ENCODE results near the gene TMCC1. TPM values are rescaled to one million over a fixed set of nuclear protein-coding genes. Genes with fewer than 3 reads are reported as not detected.

The TMCC1 gene
- total and polyA plus RNA-seq, 7 donors: 12.4 to 55.0 (median 38.1) TPM

DNA sequence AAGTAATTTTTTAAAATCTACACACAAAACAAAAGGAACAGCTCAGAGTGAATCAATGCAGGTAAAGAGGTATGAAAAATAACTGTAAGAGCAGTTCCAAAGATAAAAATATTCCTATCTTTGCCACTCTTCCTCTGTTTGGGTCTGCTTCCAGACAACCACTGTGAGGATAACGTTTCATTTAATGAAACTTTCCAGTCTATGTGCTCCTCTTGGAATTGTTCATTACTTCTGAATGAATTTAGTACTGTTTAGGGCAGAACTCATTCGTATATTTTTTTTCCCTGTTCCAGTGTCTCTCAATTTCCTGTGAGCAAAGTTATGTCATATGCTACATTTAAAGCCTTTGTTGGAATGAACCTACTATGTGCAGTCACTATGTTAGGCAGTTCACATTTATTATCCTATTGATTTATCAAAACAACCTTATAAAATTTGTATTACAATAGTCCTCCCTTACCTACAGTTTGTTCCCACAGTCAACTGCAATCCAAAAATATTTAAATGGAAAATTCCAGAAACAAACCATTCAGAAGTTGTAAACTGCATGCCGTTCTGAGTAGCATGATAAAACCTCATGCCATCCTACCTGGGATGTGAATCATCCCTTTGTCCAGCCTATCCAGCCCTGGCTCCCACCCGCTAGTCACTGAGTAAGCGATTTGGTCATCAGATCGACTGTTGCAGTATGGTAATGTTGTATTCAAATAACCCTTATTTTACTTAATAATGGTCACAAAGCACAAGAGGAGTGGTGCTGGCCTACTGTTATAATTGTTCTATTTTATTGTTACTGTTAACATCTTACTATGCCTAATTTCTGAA is 98.1 kb downstream of the TMCC1 start:
- Histone ChIP-seq H3K27me3 (ENCODE audit: insufficient read depth in 3 of 3, low read length in 2 of 3) (no peaks in the 10 kb centered on the region), H3K9me3 (no peaks in the 10 kb centered on the region), H3K4me3 (no peak overlapping the region), H3K4me1 (peaks cover 12% of the 10 kb centered on the region), H3K36me3 (ENCODE audit: insufficient read depth in 1 of 2, low read depth in 1 of 2) (no peaks in the 10 kb centered on the region), H3K27ac (no peak overlapping the region)
- TF ChIP-seq, protein P1, sequence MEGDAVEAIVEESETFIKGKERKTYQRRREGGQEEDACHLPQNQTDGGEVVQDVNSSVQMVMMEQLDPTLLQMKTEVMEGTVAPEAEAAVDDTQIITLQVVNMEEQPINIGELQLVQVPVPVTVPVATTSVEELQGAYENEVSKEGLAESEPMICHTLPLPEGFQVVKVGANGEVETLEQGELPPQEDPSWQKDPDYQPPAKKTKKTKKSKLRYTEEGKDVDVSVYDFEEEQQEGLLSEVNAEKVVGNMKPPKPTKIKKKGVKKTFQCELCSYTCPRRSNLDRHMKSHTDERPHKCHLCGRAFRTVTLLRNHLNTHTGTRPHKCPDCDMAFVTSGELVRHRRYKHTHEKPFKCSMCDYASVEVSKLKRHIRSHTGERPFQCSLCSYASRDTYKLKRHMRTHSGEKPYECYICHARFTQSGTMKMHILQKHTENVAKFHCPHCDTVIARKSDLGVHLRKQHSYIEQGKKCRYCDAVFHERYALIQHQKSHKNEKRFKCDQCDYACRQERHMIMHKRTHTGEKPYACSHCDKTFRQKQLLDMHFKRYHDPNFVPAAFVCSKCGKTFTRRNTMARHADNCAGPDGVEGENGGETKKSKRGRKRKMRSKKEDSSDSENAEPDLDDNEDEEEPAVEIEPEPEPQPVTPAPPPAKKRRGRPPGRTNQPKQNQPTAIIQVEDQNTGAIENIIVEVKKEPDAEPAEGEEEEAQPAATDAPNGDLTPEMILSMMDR (IDR thresholded peaks at IDR 0.05): no peak
- 74 to 80% (median 76%) methylated on average over 6 of the region's 6 CpGs for WGBS, 3 donors
- DNase-seq (no peak), ATAC-seq (peak in 1 of 4 donors; percentile 55)
- intact Hi-C loops (cut with DNase I): no loop called here

DNA sequence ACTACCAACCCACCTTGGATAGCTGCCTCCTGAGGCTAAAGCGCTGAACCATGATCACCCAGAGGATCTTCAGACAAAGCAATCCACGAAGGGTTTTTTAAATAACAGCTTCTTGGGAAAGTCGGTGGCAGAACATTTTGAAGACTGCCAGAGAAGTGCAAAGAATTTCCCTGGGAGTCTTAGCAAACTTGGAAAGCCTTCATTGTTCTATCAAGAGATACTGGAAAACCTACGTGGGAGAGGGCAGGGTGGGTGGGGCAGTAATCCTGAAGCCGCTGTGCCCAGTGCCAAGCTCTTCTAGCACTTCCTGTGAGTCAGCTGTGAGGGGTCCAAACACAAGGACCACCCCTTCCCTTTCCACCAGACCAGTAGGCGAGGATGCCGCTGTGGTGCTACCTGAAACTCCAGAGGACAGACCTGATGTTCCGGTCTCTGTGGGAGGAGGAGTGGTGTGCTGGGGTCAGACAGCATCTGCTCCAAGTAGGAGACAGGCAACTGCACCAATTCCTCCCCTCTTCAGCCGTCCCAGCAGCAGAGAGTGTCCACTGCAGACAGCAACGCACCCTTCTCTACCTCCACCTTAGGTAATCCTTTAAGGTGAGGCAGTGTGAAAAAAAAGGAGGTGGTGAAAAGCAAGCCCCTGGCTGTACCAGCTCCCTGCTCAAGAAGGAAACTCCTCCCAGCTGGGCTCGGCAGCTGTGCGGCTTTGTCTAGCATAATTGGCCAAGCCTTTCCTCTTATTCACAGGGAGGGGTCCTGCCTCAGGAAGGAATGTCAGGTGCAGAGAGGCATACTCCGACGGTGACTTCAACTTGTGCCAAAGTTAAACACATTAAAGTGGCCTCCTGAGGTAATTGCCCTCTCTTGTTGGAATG is 99.0 kb downstream of the TMCC1 start:
- no peaks in the 10 kb centered on the region for H3K27me3 ChIP-seq (ENCODE audit: insufficient read depth in 3 of 3, low read length in 2 of 3)
- H3K4me1 ChIP-seq: peaks cover 12% of the 10 kb centered on the region
- no peaks in the 10 kb centered on the region for H3K36me3 ChIP-seq (ENCODE audit: insufficient read depth in 1 of 2, low read depth in 1 of 2)
- intact Hi-C loops (cut with DNase I): no loop called here
- TF ChIP-seq, protein P1 (IDR thresholded peaks at IDR 0.05): no peak
- 23 to 37% (median 27%) methylated on average over 14 of the region's 14 CpGs for WGBS, 3 donors
- ATAC-seq (peak; percentile 21 to 59 (median 44)), DNase-seq (peak in 1 of 2 donors; percentile 52)
- H3K4me3 ChIP-seq: peak overlapping the region; percentile 38
- no peaks in the 10 kb centered on the region for H3K9me3 ChIP-seq
- no peak overlapping the region for H3K27ac ChIP-seq

DNA sequence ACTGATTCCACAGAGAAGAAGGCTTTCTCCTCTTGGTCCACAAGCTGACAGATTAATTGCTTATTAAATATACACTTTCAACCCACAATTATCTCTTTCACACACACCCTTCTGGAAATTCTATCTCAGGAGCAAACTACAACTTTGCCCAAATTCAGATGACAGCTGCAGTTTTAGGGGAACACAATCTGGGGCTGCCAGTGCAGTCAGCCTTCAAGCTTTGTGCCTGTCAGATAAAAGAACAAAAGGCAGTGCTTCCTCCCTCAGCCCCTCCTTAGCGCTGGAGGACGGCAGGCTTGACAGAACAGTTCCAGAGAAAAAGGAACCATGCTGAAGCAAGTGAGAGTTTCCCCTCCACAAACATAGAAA is 99.6 kb downstream of the TMCC1 start:
- intact Hi-C loops (cut with DNase I): no loop called here
- ATAC-seq: peak in 1 of 4 donors; percentile 44
- Histone ChIP-seq H3K4me3 (no peak overlapping the region), H3K27me3 (ENCODE audit: insufficient read depth in 3 of 3, low read length in 2 of 3) (no peaks in the 10 kb centered on the region), H3K36me3 (ENCODE audit: insufficient read depth in 1 of 2, low read depth in 1 of 2) (no peaks in the 10 kb centered on the region), H3K4me1 (peaks cover 12% of the 10 kb centered on the region), H3K27ac (no peak overlapping the region), H3K9me3 (no peaks in the 10 kb centered on the region)
- DNase-seq: no peak
- TF ChIP-seq, protein P1 (IDR thresholded peaks at IDR 0.05): no peak
- WGBS, 3 donors: 30 to 68% (median 38%) methylated on average over 2 of the region's 2 CpGs

DNA sequence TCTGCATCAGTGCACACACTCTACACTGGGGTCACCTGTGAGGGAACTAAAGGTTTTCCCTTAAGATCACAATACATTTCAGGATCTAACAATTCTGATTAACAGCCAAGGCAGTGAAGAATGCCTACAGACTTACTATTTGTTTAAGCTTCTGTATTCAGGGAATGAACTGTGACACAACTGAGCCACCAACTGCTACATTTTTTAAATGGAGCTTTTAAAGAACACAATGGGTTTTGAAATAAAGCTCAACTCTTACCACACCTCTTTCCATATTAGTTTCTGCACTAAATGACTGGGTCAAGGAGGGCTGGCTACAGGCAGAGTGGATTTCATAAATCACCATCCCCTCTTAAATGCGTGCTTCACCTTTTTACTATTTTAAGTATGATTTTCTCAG is 100.2 kb downstream of the TMCC1 start:
- intact Hi-C loops (cut with DNase I): no loop called here
- Histone ChIP-seq H3K4me3 (no peak overlapping the region), H3K27me3 (ENCODE audit: insufficient read depth in 3 of 3, low read length in 2 of 3) (no peaks in the 10 kb centered on the region), H3K9me3 (no peaks in the 10 kb centered on the region), H3K36me3 (ENCODE audit: insufficient read depth in 1 of 2, low read depth in 1 of 2) (no peaks in the 10 kb centered on the region), H3K27ac (no peak overlapping the region), H3K4me1 (peaks cover 12% of the 10 kb centered on the region)
- TF ChIP-seq, protein P1 (IDR thresholded peaks at IDR 0.05): no peak
- 90 to 92% (median 90%) methylated on average over 1 of the region's 1 CpG for WGBS, 3 donors
- no peak for DNase-seq
- ATAC-seq: peak in 2 of 4 donors; percentile 34 to 38

Data from psoas muscle (tissue), 8 donors.